Measurements from ENCODE around the gene TAF10.

The TAF10 gene

GRCh38 chr11:6640036-6640984, 28.3 kb upstream of the TAF10 start:
- no peak for DNase-seq (ENCODE audit: low spot score)

GRCh38 chr11:6638429-6638828, 26.4 kb upstream of the TAF10 start:
- DNase-seq (ENCODE audit: low spot score), result no peak

GRCh38 chr11:6637871-6638270, 25.9 kb upstream of the TAF10 start:
- no peak for DNase-seq (ENCODE audit: low spot score)

DNA sequence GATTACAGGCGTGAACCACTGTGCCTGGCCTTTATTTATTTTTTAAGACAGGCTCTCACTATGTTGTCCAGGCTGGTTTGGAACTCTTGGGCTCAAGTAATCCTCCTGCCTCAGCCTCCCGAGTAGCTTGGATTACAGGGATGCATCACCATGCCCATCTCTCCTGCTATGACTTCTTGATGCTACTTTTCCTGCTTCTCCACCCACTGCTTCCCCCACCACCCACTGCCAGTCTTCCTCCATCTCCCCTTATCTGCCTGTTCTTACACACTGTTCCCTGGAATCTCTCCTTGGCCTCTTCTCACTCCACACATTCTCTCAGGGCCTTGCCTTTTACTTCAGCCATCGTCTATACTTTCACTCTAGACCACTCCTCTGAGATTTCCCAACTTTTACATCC, 24.5 kb upstream of the TAF10 start:
- DNase-seq (ENCODE audit: low spot score), result no peak

DNA sequence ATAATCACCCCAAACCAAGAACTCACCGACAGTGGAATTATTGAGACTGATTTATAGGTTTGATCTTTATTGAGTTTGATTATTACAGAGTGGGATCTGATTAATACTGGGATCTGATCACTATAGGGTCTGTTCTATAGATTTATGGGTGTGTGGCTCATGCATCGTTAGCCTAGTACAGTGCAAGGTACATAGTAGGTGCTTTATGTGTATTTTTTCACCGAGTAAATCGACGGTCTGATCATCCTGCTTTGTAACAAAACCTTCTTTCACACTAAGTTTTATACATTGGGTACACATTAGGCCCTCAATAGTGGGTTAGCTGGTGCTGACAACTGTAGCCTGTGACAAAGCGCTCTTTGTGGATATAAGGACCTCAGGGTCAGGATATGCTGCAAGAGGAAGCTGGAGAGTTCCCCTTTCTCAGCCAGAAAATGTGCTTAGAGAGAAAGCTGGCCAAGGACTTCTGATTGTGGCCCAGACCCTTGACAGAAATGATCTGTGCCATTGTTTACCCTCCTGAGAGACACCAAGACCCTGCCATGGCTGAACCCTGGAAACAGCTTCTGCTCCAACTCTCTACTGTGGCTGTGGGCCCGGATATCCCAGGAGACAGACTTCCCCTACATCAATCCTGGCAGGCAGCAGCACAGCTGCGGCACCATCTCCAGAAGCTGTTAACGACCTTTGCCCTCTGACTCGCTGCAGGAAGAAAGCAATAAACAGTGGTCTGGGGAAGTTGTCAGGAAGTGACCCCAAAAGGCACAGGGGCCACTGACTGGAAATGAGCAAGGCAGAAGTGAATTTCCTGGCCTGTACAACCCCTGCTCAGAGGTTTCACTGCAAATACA, 23.3 kb upstream of the TAF10 start:
- peak; percentile 91 for DNase-seq (ENCODE audit: low spot score)

- no peak for DNase-seq (ENCODE audit: low spot score)
Measured at GRCh38 chr11:6634534-6634933, 22.5 kb upstream of the TAF10 start.

GRCh38 chr11:6633422-6634408, 21.7 kb upstream of the TAF10 start:
- no peak for DNase-seq (ENCODE audit: low spot score)

DNA sequence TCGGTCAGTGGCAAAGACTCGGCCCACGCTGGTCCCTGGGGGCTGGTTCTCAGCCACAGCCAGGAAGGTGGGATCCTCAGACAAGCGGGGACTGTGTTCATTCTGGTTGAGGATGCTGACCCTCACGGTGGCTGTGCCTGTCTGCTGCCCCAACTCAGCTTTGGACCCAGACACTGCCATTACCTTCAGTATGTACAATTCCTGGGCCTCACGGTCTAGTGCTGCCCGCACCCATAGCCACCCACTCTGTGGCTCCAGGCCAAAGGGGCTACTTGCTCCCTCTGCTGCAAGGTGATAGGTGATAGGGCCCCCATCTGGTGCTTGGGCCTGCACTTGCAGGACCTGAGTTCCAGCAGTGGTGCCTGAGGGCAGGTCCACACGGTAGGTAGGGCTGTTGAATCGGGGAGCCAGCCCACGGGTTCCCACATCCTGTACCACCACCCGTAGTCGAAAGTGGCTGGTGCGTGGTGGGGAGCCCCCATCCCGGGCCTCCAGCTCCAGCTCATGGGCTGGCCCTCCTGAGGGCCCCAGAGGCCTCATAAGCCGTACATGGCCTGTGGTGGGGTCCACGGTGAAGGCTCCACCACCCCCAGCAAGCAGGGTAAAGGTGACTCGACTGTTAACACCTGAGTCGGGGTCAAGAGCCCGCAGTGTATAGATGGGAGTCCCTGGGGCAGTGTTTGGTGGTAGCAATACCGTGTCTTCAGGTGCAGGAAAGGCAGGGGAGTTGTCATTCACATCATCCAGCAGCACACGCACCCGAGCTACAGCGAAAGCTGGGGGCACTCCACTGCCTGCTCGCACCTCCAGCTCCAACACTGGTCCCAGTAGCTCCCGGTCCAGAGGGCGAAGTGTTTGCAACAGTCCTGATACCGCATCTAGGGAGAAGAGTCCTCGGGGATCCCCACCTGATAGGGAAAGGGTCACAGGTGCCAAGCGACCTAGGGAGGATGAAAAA, 20.4 kb upstream of the TAF10 start:
- DNase-seq (ENCODE audit: low spot score), result no peak

GRCh38 chr11:6631361-6631890, 19.4 kb upstream of the TAF10 start:
- DNase-seq (ENCODE audit: low spot score), result no peak

GRCh38 chr11:6630632-6631291, 18.7 kb upstream of the TAF10 start:
- DNase-seq (ENCODE audit: low spot score), result no peak

- DNase-seq (ENCODE audit: low spot score), result no peak
Measured at GRCh38 chr11:6629892-6630631, 18.0 kb upstream of the TAF10 start.

DNA sequence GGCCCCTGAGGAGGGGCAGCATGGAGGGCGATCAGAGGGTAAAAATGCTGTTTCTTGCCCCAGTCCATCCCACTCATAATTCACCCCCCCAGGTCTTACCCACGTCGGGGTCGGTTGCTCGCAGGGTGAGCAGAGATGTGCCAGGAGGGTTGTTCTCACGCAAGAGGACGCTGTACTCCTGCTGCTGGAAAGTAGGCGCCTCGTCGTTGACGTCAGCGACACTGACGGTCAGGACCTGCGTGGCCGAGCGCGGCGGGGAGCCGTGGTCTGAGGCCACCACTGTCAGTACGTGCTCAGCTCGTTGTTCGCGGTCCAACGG, 17.5 kb upstream of the TAF10 start:
- DNase-seq (ENCODE audit: low spot score), result no peak

- DNase-seq (ENCODE audit: low spot score), result no peak
Measured at GRCh38 chr11:6628526-6628925, 16.5 kb upstream of the TAF10 start.

- no peak for DNase-seq (ENCODE audit: low spot score)
Measured at GRCh38 chr11:6627762-6628241, 15.8 kb upstream of the TAF10 start.

- peak; percentile 64 for DNase-seq (ENCODE audit: low spot score)
Measured at GRCh38 chr11:6626971-6627761, 15.2 kb upstream of the TAF10 start.

DNA sequence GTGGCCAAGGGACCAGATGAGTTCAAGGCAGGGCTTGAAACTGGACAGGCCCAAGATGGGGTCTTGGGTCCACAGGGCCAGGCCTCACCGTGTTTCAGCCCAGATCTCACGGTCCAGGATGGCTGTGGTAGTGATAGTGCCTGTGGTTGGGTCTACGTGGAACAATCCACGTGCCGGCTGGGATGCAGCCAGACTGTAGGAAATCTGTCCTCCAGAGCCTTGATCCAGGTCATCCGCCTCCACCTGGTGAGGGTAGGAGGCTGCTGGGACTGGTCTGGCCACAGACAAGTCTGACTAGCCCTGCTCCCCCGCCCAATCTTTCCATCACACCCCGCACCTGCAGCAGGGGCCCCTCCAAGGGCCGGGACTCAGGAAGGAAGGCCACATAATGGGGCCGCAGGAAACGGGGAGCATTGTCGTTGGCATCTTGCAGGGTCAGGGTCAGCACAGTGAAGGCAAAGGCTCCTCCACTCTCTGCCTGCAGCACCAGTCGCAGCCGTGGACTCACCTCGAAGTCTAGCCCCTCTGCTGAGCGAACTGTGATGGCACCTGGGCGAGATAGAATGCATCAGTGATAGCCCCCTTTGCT, 13.9 kb upstream of the TAF10 start:
- no peak for DNase-seq (ENCODE audit: low spot score)

DNA sequence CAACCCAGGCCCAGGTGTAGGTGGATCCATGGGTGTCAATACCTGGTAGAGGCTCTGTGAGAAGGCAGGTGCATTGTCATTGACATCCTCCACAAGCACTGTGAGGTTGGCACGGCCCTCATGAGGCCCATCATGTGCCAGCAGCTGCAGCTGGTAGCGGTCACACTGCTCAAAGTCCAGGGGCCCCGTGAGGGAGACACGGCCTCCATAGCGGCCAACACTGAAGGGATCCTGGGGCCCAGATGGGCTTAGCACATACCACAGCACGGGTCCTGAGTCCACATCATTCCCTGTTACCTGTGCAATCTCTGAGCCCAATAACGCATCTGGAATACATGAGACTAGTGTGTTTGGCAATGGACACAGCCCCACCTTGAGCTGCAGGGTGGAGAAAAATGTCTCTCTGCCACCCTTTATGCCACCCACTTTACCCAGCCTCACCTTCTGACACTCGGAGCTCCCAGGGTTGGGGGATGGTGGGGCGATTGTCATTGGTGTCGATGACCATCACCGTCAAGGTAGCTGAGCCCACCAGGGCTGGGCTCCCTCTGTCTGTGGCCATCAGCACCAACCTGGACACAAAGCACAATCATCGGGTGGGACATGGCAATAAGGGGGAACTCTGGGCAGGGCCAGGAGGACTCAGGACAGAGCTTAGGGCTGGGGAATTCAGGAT, 13.3 kb upstream of the TAF10 start:
- DNase-seq (ENCODE audit: low spot score), result no peak

Measured in pons (tissue), 1 donor.